Lower leg skin (tissue), 3 donors: ENCODE measurements around the gene BHLHE40.

Experiments
- POLR2A ChIP-seq, 2 donors: fragments of 450-650 bp; IDR thresholded peaks; one replicate each; pipeline ENCODE4 v1.6.1; 2016 to 2017; ENCODE audit warnings: antibody characterized with exemption in 2 of 2, mild to moderate bottlenecking in 1 of 2, moderate library complexity in 1 of 2
- TF ChIP-seq, protein P1 (sequence below), 3 donors: fragments of 450-650 bp; IDR thresholded peaks; one replicate each; pipeline ENCODE4 v1.5.1; 2016; ENCODE audit warnings: antibody characterized with exemption in 3 of 3, mild to moderate bottlenecking in 3 of 3, moderate library complexity in 2 of 3

DNA sequence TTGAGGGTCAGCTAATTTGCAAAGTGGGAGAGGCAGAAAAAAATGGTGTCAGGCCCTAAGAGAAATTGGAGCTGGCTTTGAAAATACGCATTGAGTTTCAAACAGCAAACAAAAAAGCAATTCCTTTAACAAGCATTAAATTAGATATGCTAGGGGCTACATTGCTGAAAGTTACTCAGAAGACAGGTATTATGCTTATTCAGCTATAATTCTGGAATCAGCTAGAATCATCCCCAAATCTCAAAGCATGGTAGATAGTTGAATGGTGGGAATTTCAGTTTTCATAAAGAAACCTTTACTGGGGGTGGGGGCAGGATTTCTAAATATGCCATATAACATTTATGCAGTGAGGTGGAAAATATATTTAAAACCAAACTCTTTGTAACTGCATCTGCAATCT, 50.5 kb downstream of the BHLHE40 start:
- TF ChIP-seq, protein P1, sequence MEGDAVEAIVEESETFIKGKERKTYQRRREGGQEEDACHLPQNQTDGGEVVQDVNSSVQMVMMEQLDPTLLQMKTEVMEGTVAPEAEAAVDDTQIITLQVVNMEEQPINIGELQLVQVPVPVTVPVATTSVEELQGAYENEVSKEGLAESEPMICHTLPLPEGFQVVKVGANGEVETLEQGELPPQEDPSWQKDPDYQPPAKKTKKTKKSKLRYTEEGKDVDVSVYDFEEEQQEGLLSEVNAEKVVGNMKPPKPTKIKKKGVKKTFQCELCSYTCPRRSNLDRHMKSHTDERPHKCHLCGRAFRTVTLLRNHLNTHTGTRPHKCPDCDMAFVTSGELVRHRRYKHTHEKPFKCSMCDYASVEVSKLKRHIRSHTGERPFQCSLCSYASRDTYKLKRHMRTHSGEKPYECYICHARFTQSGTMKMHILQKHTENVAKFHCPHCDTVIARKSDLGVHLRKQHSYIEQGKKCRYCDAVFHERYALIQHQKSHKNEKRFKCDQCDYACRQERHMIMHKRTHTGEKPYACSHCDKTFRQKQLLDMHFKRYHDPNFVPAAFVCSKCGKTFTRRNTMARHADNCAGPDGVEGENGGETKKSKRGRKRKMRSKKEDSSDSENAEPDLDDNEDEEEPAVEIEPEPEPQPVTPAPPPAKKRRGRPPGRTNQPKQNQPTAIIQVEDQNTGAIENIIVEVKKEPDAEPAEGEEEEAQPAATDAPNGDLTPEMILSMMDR (IDR thresholded peaks at IDR 0.05) = no peak
- no peak for TF ChIP-seq POLR2A (IDR thresholded peaks at IDR 0.05)
